WTC11 (cell line): Measurements from ENCODE around the gene HKDC1. TPM values are rescaled to one million over a fixed set of nuclear protein-coding genes. Genes with fewer than 3 reads are reported as not detected.

ENCODE experiments used
- CREM ChIP-seq: sonication (generic); formaldehyde crosslinking; IDR thresholded peaks from 2 replicates; pipeline ENCODE4 v1.8.1; 2022; ENCODE audit warnings: mild to moderate bottlenecking, missing genetic modification reagents, moderate library complexity
- GABPB1 ChIP-seq: sonication (generic); formaldehyde crosslinking; IDR thresholded peaks from 2 replicates; pipeline ENCODE4 v1.8.1; 2023; ENCODE audit warnings: mild to moderate bottlenecking, missing genetic modification reagents
- GRHL2 ChIP-seq: fragments of 250-450 bp; sonication (Bioruptor Pico); IDR thresholded peaks from 2 replicates; pipeline ENCODE4 v1.8.0; 2022; ENCODE audit warnings: mild to moderate bottlenecking, moderate library complexity; ENCODE audit not compliant: insufficient replicate concordance, severe bottlenecking
- JAZF1 ChIP-seq: fragments of 250-450 bp; sonication (Bioruptor Pico); IDR thresholded peaks from 2 replicates; pipeline ENCODE4 v1.9.0; 2021; ENCODE audit warnings: moderate library complexity, mild to moderate bottlenecking, inconsistent platforms
- NR3C1 ChIP-seq: sonication (generic); formaldehyde crosslinking; conservative IDR thresholded peaks from 2 replicates; pipeline ENCODE4 v1.8.1; 2023; ENCODE audit warnings: low read depth, mild to moderate bottlenecking, missing genetic modification reagents
- PRRX2 ChIP-seq: fragments of 250-450 bp; sonication (Bioruptor Pico); IDR thresholded peaks from 2 replicates; pipeline ENCODE4 v1.8.0; 2021; ENCODE audit warnings: mild to moderate bottlenecking
- RELA ChIP-seq: sonication (generic); formaldehyde crosslinking; IDR thresholded peaks from 2 replicates; pipeline ENCODE4 v1.8.1; 2022; ENCODE audit warnings: missing genetic modification reagents, mild to moderate bottlenecking, borderline replicate concordance
- SMAD3 ChIP-seq: sonication (generic); formaldehyde crosslinking; IDR thresholded peaks from 2 replicates; pipeline ENCODE4 v1.8.0; 2022; ENCODE audit warnings: missing genetic modification reagents, mild to moderate bottlenecking, borderline replicate concordance
- SP1 ChIP-seq: sonication (generic); formaldehyde crosslinking; conservative IDR thresholded peaks from 2 replicates; pipeline ENCODE4 v1.8.1; 2022; ENCODE audit warnings: missing genetic modification reagents
- TP53 ChIP-seq: sonication (generic); formaldehyde crosslinking; IDR thresholded peaks from 2 replicates; pipeline ENCODE4 v1.8.1; 2023; ENCODE audit warnings: mild to moderate bottlenecking, missing genetic modification reagents
- ZNF317 ChIP-seq: sonication (generic); formaldehyde crosslinking; IDR thresholded peaks from 2 replicates; pipeline ENCODE4 v1.8.1; 2023; ENCODE audit warnings: low read depth, mild to moderate bottlenecking, moderate library complexity, missing genetic modification reagents, borderline replicate concordance
- ZNF396 ChIP-seq: fragments of 250-450 bp; sonication (Bioruptor Pico); IDR thresholded peaks from 2 replicates; pipeline ENCODE4 v1.8.0; 2021; ENCODE audit warnings: mild to moderate bottlenecking, moderate library complexity, borderline replicate concordance
- total RNA-seq: library from RNA; stranded (reverse); gene quantifications from 3 replicates; pipeline ENCODE4 v1.2.3, GENCODE V29; 2021
- TF ChIP-seq, protein P1 (sequence below): sonication (generic); formaldehyde crosslinking; conservative IDR thresholded peaks from 2 replicates; pipeline ENCODE4 v1.8.1; 2023; ENCODE audit warnings: mild to moderate bottlenecking, low read depth, missing genetic modification reagents, moderate library complexity
- TF ChIP-seq, protein P2 (sequence below): sonication (generic); formaldehyde crosslinking; IDR thresholded peaks from 2 replicates; pipeline ENCODE4 v1.8.0; 2022; ENCODE audit warnings: mild to moderate bottlenecking, missing genetic modification reagents
- TF ChIP-seq, protein P3 (sequence below): sonication (generic); formaldehyde crosslinking; IDR thresholded peaks from 2 replicates; pipeline ENCODE4 v1.8.1; 2022; ENCODE audit warnings: low read depth, missing genetic modification reagents, borderline replicate concordance
- TF ChIP-seq, protein P4 (sequence below): sonication (generic); formaldehyde crosslinking; IDR thresholded peaks from 2 replicates; pipeline ENCODE4 v1.8.1; 2023; ENCODE audit warnings: mild to moderate bottlenecking, moderate library complexity, missing genetic modification reagents
- TF ChIP-seq, protein P5 (sequence below): fragments of 250-450 bp; sonication (Bioruptor Pico); IDR thresholded peaks from 2 replicates; pipeline ENCODE4 v1.9.0; 2021; ENCODE audit warnings: moderate library complexity, mild to moderate bottlenecking, inconsistent platforms, borderline replicate concordance
- TF ChIP-seq, protein P6 (sequence below): fragments of 250-450 bp; sonication (Bioruptor Pico); IDR thresholded peaks from 2 replicates; pipeline ENCODE4 v2.1.2; 2022; ENCODE audit warnings: mild to moderate bottlenecking, moderate library complexity
- TF ChIP-seq, protein P7 (sequence below): sonication (generic); formaldehyde crosslinking; IDR thresholded peaks from 2 replicates; pipeline ENCODE4 v1.8.0; 2023; ENCODE audit warnings: missing genetic modification reagents, mild to moderate bottlenecking, borderline replicate concordance
- TF ChIP-seq, protein P8 (sequence below): sonication (generic); formaldehyde crosslinking; IDR thresholded peaks from 2 replicates; pipeline ENCODE4 v1.8.1; 2022; ENCODE audit warnings: low read depth, mild to moderate bottlenecking, moderate library complexity, missing genetic modification reagents, borderline replicate concordance

Gene HKDC1
- total RNA-seq, 1 experiment from 2014 or later: 0.09 TPM

DNA sequence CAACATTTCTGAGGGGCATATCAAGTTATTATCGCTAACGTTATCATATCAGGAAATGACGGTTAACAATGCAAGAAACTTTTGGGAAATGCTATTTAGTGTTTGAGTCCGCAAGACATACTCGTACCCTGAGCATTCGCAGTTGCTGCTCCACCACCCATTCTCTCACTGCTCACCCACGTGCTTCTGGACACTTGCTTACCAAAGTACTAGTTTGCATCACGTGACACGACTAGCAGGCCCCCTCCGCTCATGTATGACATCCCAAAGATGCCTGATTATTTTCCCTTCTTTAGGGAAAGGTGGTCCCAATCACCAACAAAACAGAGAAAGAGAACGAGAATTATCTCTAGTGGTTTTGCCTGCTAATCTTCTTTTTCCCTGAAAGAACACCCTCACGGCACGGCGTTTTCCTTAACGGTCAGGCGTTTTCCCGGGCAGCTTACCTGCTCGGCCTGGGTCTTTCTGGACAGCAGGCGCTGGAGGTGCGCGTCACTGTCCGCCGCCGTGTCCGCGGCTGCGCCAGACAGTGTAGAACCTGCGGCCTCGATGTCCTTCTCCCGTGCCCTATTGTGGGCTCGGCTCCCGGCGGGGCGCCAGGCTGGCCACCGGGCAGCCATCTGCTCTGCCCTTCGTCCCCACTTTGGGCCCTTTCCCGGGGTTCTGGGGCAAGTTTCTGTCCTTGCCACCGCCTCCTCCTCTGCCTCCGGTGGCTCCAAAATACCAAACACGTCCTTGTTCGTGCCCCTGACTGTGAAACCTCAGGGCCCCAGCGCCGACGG, 40.2 kb upstream of the HKDC1 start, which contains the start of gene SUPV3L1 (continued):
- TF ChIP-seq, protein P1, sequence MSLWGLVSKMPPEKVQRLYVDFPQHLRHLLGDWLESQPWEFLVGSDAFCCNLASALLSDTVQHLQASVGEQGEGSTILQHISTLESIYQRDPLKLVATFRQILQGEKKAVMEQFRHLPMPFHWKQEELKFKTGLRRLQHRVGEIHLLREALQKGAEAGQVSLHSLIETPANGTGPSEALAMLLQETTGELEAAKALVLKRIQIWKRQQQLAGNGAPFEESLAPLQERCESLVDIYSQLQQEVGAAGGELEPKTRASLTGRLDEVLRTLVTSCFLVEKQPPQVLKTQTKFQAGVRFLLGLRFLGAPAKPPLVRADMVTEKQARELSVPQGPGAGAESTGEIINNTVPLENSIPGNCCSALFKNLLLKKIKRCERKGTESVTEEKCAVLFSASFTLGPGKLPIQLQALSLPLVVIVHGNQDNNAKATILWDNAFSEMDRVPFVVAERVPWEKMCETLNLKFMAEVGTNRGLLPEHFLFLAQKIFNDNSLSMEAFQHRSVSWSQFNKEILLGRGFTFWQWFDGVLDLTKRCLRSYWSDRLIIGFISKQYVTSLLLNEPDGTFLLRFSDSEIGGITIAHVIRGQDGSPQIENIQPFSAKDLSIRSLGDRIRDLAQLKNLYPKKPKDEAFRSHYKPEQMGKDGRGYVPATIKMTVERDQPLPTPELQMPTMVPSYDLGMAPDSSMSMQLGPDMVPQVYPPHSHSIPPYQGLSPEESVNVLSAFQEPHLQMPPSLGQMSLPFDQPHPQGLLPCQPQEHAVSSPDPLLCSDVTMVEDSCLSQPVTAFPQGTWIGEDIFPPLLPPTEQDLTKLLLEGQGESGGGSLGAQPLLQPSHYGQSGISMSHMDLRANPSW: no peak
- TF ChIP-seq, protein P2, sequence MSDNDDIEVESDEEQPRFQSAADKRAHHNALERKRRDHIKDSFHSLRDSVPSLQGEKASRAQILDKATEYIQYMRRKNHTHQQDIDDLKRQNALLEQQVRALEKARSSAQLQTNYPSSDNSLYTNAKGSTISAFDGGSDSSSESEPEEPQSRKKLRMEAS: peak; percentile 98
- TF ChIP-seq RELA (CRISPR knock-in tag) (0 out of 2 replicates have a peak, but pooled peaks have one; percentile 53), ZNF317 (no peak), NR3C1 (CRISPR knock-in tag) (no peak), GRHL2 (CRISPR knock-in tag) (no peak), CREM (CRISPR knock-in tag) (peak; percentile 98), TP53 (CRISPR knock-in tag) (no peak), SMAD3 (CRISPR knock-in tag) (0 out of 2 replicates have a peak, but pooled peaks have one; percentile 11), SP1 (peak; percentile 23; the same call in 1 of the 2 replicates), PRRX2 (CRISPR knock-in tag) (no peak), JAZF1 (CRISPR knock-in tag) (no peak), ZNF396 (CRISPR knock-in tag) (no peak), GABPB1 (CRISPR knock-in tag) (0 out of 2 replicates have a peak, but pooled peaks have one; percentile 34)
- TF ChIP-seq, protein P3, sequence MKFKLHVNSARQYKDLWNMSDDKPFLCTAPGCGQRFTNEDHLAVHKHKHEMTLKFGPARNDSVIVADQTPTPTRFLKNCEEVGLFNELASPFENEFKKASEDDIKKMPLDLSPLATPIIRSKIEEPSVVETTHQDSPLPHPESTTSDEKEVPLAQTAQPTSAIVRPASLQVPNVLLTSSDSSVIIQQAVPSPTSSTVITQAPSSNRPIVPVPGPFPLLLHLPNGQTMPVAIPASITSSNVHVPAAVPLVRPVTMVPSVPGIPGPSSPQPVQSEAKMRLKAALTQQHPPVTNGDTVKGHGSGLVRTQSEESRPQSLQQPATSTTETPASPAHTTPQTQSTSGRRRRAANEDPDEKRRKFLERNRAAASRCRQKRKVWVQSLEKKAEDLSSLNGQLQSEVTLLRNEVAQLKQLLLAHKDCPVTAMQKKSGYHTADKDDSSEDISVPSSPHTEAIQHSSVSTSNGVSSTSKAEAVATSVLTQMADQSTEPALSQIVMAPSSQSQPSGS (CRISPR knock-in tag): no peak
- TF ChIP-seq, protein P4, sequence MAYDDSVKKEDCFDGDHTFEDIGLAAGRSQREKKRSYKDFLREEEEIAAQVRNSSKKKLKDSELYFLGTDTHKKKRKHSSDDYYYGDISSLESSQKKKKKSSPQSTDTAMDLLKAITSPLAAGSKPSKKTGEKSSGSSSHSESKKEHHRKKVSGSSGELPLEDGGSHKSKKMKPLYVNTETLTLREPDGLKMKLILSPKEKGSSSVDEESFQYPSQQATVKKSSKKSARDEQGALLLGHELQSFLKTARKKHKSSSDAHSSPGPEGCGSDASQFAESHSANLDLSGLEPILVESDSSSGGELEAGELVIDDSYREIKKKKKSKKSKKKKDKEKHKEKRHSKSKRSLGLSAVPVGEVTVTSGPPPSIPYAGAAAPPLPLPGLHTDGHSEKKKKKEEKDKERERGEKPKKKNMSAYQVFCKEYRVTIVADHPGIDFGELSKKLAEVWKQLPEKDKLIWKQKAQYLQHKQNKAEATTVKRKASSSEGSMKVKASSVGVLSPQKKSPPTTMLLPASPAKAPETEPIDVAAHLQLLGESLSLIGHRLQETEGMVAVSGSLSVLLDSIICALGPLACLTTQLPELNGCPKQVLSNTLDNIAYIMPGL: no peak; the same call in 1 of the 2 replicates
- TF ChIP-seq, protein P5, sequence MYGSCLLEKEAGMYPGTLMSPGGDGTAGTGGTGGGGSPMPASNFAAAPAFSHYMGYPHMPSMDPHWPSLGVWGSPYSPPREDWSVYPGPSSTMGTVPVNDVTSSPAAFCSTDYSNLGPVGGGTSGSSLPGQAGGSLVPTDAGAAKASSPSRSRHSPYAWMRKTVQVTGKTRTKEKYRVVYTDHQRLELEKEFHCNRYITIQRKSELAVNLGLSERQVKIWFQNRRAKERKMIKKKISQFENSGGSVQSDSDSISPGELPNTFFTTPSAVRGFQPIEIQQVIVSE (CRISPR knock-in tag): no peak
- TF ChIP-seq, protein P6, sequence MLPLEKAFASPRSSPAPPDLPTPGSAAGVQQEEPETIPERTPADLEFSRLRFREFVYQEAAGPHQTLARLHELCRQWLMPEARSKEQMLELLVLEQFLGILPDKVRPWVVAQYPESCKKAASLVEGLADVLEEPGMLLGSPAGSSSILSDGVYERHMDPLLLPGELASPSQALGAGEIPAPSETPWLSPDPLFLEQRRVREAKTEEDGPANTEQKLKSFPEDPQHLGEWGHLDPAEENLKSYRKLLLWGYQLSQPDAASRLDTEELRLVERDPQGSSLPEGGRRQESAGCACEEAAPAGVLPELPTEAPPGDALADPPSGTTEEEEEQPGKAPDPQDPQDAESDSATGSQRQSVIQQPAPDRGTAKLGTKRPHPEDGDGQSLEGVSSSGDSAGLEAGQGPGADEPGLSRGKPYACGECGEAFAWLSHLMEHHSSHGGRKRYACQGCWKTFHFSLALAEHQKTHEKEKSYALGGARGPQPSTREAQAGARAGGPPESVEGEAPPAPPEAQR (CRISPR knock-in tag): no peak
- TF ChIP-seq, protein P7, sequence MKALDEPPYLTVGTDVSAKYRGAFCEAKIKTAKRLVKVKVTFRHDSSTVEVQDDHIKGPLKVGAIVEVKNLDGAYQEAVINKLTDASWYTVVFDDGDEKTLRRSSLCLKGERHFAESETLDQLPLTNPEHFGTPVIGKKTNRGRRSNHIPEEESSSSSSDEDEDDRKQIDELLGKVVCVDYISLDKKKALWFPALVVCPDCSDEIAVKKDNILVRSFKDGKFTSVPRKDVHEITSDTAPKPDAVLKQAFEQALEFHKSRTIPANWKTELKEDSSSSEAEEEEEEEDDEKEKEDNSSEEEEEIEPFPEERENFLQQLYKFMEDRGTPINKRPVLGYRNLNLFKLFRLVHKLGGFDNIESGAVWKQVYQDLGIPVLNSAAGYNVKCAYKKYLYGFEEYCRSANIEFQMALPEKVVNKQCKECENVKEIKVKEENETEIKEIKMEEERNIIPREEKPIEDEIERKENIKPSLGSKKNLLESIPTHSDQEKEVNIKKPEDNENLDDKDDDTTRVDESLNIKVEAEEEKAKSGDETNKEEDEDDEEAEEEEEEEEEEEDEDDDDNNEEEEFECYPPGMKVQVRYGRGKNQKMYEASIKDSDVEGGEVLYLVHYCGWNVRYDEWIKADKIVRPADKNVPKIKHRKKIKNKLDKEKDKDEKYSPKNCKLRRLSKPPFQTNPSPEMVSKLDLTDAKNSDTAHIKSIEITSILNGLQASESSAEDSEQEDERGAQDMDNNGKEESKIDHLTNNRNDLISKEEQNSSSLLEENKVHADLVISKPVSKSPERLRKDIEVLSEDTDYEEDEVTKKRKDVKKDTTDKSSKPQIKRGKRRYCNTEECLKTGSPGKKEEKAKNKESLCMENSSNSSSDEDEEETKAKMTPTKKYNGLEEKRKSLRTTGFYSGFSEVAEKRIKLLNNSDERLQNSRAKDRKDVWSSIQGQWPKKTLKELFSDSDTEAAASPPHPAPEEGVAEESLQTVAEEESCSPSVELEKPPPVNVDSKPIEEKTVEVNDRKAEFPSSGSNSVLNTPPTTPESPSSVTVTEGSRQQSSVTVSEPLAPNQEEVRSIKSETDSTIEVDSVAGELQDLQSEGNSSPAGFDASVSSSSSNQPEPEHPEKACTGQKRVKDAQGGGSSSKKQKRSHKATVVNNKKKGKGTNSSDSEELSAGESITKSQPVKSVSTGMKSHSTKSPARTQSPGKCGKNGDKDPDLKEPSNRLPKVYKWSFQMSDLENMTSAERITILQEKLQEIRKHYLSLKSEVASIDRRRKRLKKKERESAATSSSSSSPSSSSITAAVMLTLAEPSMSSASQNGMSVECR (CRISPR knock-in tag): peak; percentile 64; the same call in 1 of the 2 replicates
- TF ChIP-seq, protein P8, sequence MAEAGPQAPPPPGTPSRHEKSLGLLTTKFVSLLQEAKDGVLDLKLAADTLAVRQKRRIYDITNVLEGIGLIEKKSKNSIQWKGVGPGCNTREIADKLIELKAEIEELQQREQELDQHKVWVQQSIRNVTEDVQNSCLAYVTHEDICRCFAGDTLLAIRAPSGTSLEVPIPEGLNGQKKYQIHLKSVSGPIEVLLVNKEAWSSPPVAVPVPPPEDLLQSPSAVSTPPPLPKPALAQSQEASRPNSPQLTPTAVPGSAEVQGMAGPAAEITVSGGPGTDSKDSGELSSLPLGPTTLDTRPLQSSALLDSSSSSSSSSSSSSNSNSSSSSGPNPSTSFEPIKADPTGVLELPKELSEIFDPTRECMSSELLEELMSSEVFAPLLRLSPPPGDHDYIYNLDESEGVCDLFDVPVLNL: no peak
